T-helper 1 cell treated with Interleukin-12 subunit alpha and Interleukin-12 subunit beta and Interleukin-4 antibody, amounts not matched to agents 30 μg/mL and 1 μg/mL, for 36 hours (primary cell): ENCODE results near the gene ADGRL1.
A peak's percentile ranks its signal among the peaks of the same experiment; 100 is the strongest.

Experiments
- H3K27ac Mint-ChIP-seq: one replicate; pipeline ENCODE4 v1.8.0; 2021; ENCODE audit warnings: mild to moderate bottlenecking, mixed read lengths
- H3K27me3 Mint-ChIP-seq: one replicate; pipeline ENCODE4 v1.8.0; 2021; ENCODE audit warnings: low read depth, mixed read lengths
- H3K36me3 Mint-ChIP-seq: one replicate; pipeline ENCODE4 v1.8.0; 2021; ENCODE audit warnings: low read depth, mixed read lengths
- H3K4me1 Mint-ChIP-seq: one replicate; pipeline ENCODE4 v1.8.0; 2021; ENCODE audit warnings: low read depth, mixed read lengths
- H3K4me3 Mint-ChIP-seq: one replicate; pipeline ENCODE4 v1.8.0; 2021; ENCODE audit warnings: mild to moderate bottlenecking, moderate library complexity, mixed read lengths
- H3K9me3 Mint-ChIP-seq: one replicate; pipeline ENCODE4 v1.8.0; 2021; ENCODE audit warnings: mixed read lengths

ADGRL1 gene

DNA sequence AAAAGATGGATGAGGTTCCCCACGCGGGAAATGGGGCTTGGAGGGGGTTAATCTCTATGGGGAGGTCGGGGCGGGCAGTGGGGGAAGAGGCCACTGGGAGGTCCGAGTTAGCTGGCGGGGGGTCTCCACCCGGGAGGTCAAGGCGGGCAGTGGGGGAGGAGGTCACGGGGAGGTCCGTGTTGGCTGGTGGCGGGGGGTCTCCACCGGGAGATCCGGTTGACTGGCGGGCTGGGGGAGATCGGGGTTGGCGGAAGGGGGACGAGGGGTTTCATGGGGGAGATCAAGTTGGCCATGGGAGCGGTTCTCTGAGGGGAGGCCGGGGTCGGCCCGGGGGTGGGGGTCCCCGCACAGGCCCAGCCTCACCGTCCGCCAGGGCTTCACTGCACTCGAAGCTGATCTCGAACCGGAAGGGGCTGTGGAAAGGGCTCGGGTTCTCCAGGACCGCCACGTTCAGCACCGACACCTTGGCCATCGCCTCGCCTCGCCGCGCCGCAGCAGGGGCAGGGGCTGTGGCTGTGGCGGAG lies 69.9 kb downstream of the ADGRL1 start:
- Mint-ChIP-seq H3K4me1 (peaks cover 27% of the 10 kb centered on the region), H3K27me3 (no peaks in the 10 kb centered on the region), H3K9me3 (no peaks in the 10 kb centered on the region), H3K36me3 (peaks cover 13% of the 10 kb centered on the region), H3K4me3 (peak overlapping the region; percentile 90), H3K27ac (peak overlapping the region; percentile 90)

- Mint-ChIP-seq H3K27ac (peak overlapping the region; percentile 90), H3K27me3 (no peaks in the 10 kb centered on the region)
These were observed 70.6 kb downstream of the ADGRL1 start for GRCh38 chr19:14135355-14135754.

GRCh38 chr19:14127929-14128509 lies 78.0 kb downstream of the ADGRL1 start:
- no peaks in the 10 kb centered on the region for H3K27me3 Mint-ChIP-seq
- peaks cover 18% of the 10 kb centered on the region for H3K36me3 Mint-ChIP-seq
- peaks cover 4% of the 10 kb centered on the region for H3K4me1 Mint-ChIP-seq
- H3K9me3 Mint-ChIP-seq = no peaks in the 10 kb centered on the region
- no peak overlapping the region for H3K27ac Mint-ChIP-seq
- H3K4me3 Mint-ChIP-seq = no peak overlapping the region

More at GRCh38 chr19:14135355-14135754, 70.6 kb downstream of the ADGRL1 start:
- Mint-ChIP-seq H3K4me3 (peak overlapping the region; percentile 90), H3K4me1 (peaks cover 27% of the 10 kb centered on the region), H3K36me3 (peaks cover 12% of the 10 kb centered on the region), H3K9me3 (no peaks in the 10 kb centered on the region)

GRCh38 chr19:14127176-14127575 lies 78.8 kb downstream of the ADGRL1 start:
- H3K4me1 Mint-ChIP-seq = peaks cover 4% of the 10 kb centered on the region
- H3K27me3 Mint-ChIP-seq = no peaks in the 10 kb centered on the region
- peaks cover 21% of the 10 kb centered on the region for H3K36me3 Mint-ChIP-seq
- no peak overlapping the region for H3K27ac Mint-ChIP-seq
- H3K4me3 Mint-ChIP-seq = no peak overlapping the region
- H3K9me3 Mint-ChIP-seq = no peaks in the 10 kb centered on the region

DNA sequence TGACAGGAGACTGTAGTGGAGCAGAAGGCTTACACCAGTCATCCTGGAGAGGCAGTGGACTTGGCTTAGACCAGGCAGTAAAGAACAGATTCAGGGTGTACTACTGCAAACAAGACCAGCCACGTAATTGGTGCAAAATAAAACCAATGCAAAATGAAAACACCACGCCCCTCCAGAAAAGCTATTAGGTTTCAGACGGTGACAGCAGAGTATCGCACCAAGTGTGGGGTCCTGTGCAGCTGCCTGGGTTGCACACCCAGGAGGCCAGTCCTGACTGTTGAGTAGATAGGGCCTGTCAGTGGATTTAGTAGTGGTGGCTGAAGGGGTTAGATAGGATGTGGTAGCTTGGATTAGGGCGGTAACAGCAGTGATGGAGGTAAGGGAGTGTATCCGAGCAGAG lies 83.0 kb downstream of the ADGRL1 start:
- Mint-ChIP-seq H3K4me3 (no peak overlapping the region), H3K27me3 (no peaks in the 10 kb centered on the region), H3K4me1 (peaks cover 9% of the 10 kb centered on the region), H3K36me3 (peaks cover 15% of the 10 kb centered on the region), H3K9me3 (no peaks in the 10 kb centered on the region), H3K27ac (no peak overlapping the region)

DNA sequence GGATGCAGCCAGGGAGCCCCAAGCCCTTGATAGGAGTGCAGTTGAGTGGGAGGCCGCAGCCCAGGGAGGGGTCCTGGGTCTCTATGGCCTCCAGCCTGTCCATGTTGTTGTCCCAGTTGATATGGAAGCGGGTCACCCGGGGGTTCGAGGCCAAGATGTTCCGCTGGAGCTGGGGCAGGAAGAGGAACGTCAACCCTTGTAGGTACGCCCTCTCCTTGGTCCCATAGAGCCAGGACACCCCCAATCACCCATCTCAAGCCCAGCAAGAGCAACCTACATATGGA lies 85.5 kb downstream of the ADGRL1 start:
- Mint-ChIP-seq H3K9me3 (no peaks in the 10 kb centered on the region), H3K27me3 (no peaks in the 10 kb centered on the region), H3K36me3 (peaks cover 11% of the 10 kb centered on the region), H3K27ac (no peak overlapping the region), H3K4me3 (no peak overlapping the region), H3K4me1 (peaks cover 25% of the 10 kb centered on the region)

DNA sequence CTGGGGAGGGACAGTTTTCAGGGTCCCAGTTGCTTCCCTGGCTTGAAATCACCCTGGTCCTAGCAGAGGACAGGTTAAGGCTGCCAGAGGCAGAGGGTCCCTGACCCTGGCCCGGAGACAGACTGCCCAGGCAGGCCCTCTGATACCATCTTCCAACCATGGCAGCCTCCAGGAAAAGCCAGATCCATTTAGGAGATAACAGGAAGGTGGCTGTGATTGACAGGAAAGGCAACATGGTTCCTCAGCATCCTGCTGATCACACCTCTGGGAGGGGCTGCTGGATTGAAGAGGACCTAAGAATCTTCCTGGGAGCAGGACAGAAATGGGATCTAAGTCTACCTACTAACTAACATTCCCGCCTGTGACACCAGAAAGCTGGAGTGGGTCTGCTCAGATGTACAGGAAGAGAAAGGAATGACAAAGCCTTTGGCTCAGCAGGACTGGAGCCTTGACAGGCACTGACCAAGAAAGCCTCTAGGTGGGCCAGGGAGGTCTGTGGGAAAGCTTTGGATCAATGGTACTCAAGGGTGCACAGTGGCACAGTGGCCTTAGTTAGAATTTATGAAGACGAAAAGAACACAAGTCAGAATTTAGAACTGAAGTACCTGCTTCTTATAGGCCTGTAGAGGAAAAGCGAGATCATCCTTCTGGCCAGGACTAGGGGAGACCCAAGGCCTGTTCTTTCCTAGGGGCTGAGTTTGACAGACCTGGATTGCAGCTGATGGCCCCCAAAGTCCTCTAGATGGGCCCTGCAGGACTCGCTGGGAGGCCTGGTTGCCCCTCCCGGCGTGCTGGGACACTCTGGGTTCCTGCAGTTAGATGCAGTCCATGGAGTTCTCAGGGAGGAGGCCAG lies 86.1 kb downstream of the ADGRL1 start:
- Mint-ChIP-seq H3K4me3 (no peak overlapping the region), H3K9me3 (no peaks in the 10 kb centered on the region), H3K4me1 (peaks cover 27% of the 10 kb centered on the region), H3K36me3 (peaks cover 9% of the 10 kb centered on the region), H3K27me3 (no peaks in the 10 kb centered on the region), H3K27ac (no peak overlapping the region)

DNA sequence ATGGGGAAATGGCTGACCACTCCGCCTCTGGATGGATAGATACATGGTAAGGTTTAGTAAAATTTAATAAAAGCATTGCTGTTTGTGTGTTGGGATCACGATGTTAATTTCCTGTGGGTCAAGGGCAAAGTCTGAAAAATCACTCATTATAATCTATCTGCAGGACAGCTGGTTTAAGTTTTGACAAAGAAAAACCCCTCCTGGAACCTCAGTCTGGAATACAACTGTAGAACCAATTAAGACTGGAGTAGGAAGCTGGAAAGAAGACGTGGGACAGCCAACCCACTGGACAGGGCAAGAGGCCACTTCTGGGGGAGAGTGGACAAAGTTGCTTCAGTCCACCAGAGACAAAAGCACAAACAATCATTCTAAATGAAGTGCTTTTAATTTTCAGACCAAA lies 86.8 kb downstream of the ADGRL1 start:
- no peaks in the 10 kb centered on the region for H3K27me3 Mint-ChIP-seq
- H3K4me1 Mint-ChIP-seq = peaks cover 28% of the 10 kb centered on the region
- peak overlapping the region; percentile 92 for H3K27ac Mint-ChIP-seq
- H3K9me3 Mint-ChIP-seq = no peaks in the 10 kb centered on the region
- H3K4me3 Mint-ChIP-seq = peak overlapping the region; percentile 89
- peaks cover 4% of the 10 kb centered on the region for H3K36me3 Mint-ChIP-seq

DNA sequence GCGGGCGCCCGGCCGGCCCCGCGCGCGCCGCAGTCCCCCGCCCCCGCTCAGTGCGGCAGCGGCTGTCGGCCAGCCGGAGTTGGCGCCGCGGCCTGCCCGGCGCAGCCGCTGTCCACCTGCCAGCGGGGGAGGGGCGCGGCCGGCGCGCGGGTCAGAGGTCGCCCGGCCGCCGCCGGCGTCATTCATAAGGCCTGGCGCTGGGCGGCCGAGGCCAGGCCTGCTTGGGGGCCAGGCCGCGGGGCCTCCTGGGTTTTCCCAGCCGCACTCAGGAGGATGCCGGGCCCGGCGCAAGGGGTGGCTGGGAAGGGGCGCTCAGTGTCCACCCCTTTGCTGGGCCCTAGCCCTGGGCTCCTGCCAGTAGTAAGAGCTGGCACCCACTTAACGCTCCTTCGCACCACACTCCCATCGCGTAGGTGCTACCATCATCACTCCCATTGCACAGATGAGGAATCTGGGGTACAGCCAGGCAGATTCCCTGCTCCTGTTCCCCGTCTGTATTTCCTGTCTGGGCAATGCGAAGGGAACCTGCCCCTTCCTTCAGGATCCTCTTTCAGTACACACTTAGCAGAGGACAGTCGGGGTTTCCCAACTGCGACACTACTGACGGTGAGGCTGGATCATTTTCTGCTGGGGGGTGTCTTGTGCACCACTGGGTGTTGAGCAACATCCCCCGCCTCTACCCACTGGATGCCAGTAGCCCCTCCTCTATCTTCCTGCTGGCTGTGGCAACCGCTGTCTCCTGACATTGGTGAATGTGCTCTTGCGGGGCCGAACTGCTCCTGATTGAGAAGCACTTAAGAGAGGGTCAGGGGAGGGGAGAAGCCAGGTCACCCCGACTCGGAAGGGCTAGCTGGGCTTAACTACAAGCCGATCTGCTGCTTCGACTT lies 87.6 kb downstream of the ADGRL1 start:
- peaks cover 28% of the 10 kb centered on the region for H3K4me1 Mint-ChIP-seq
- H3K4me3 Mint-ChIP-seq = peak overlapping the region; percentile 89
- no peaks in the 10 kb centered on the region for H3K9me3 Mint-ChIP-seq
- H3K27ac Mint-ChIP-seq = peak overlapping the region; percentile 92
- H3K27me3 Mint-ChIP-seq = no peaks in the 10 kb centered on the region
- H3K36me3 Mint-ChIP-seq = peaks cover 4% of the 10 kb centered on the region

DNA sequence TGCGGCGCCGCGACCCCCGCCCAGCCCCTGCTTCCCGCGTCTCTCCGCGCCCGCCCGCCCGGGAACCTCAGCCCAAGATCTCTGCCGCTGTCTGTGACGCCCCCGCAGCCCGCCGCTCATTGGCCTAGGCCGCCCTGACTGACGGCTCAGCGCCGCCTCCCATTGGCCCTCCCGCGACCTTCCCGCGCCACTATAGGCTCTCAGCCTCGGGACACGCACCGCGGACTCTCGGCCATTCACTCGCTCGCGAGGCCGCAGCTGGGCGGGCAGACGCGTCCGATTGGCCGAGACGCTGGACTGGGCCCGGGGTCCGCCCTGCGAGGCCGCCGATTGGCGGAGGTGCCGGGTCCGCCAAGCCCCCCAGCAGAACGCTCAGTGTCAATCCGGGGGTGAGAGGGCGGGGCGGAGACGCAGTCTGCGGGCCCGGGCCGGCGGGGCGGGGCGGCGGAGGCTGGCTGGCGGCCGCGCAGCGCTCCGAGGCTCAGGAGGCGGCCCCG lies 88.3 kb downstream of the ADGRL1 start, which contains the start of gene PRKACA:
Gene PRKACA, minus strand, starts transcription at position 95 of the 497 bp plus-strand sequence. CDS start 215 bp downstream, outside the sequence.
- Mint-ChIP-seq H3K4me1 (peaks cover 30% of the 10 kb centered on the region), H3K4me3 (peak within 1 kb of the TSS; percentile 97), H3K36me3 (peaks cover 4% of the 10 kb centered on the region), H3K9me3 (no peaks in the 10 kb centered on the region), H3K27ac (peak within 1 kb of the TSS; percentile 92), H3K27me3 (no peaks in the 10 kb centered on the region)

DNA sequence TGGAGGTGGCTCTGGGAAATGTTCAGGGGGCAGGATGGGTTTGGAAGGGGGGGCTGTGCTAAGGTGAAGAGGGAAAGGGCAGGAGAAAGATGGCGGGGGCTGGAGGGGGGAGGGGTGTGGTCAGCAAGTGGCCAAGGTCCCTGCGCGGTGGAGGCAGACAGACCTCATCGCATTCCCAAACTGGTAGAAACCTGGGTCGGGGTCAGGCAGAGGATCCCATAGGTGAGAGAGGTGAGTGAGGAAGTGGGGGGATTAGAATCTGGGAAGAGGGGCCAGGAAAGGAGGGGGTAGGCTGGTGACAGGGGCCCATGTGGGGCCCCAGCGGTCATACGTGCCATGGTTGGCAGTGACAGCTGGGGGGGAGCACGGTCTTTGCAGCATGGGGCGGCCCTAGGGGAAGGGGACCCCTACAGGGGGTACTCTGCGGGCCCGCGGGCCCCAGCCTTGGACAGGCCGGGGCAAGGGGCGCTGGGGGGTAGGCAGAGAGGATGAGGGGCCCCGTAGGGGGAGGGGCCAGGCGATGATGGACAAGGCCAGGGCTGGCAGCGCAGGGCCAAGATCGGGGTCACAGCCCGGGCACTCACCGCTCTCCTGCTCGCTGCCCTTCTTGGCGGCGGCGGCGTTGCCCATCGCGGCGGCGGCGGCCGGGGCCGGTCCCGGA lies 88.9 kb downstream of the ADGRL1 start:
- Mint-ChIP-seq H3K27me3 (no peaks in the 10 kb centered on the region), H3K27ac (peak overlapping the region; percentile 71), H3K4me1 (peaks cover 30% of the 10 kb centered on the region), H3K4me3 (peak overlapping the region; percentile 97), H3K9me3 (no peaks in the 10 kb centered on the region), H3K36me3 (no peaks in the 10 kb centered on the region)

DNA sequence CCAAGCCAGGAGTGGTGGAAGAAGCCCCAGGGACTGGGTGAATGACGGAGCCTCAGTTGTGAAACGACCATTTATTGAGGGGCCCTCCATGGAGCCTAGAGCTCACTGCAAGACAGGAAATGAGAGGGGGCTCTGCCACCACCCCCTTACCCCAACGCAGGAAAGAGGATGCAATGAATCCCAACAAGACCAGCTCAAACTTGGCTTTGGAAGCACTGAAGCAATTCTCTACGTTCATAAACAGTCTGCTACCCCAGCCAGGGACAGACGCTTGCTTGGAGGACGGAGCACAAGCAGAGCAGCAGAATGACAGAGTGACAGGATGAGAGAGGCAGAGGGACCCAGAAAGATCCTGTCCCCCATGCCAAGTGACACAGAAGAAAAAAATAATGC lies 89.4 kb downstream of the ADGRL1 start:
- Mint-ChIP-seq H3K4me1 (peaks cover 30% of the 10 kb centered on the region), H3K27ac (peak overlapping the region; percentile 71), H3K4me3 (peak overlapping the region; percentile 97), H3K9me3 (no peaks in the 10 kb centered on the region), H3K27me3 (no peaks in the 10 kb centered on the region), H3K36me3 (no peaks in the 10 kb centered on the region)

DNA sequence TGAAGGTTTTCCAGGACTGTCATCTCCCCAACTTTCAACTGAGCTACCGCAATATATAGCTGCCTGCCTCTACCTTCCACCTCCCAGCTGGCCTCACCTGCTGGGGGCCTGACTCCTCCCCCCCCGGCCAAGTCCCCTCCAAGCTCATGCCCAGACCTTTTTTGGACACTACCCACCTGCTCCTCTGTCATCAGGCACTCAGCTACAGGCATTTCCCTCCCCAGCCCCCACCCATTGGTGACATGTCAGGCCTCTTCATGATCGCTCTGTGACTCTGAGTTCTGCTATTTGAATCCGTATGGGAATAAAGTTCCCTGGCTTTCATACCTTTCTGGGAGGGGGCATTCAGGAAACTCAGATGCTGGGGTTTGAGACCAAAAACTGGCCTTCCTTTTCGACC lies 90.2 kb downstream of the ADGRL1 start:
- no peaks in the 10 kb centered on the region for H3K36me3 Mint-ChIP-seq
- no peaks in the 10 kb centered on the region for H3K9me3 Mint-ChIP-seq
- H3K4me1 Mint-ChIP-seq = peaks cover 30% of the 10 kb centered on the region
- no peak overlapping the region for H3K27ac Mint-ChIP-seq
- H3K27me3 Mint-ChIP-seq = no peaks in the 10 kb centered on the region
- peak overlapping the region; percentile 97 for H3K4me3 Mint-ChIP-seq

- Mint-ChIP-seq H3K4me3 (no peak overlapping the region), H3K9me3 (no peaks in the 10 kb centered on the region), H3K36me3 (no peaks in the 10 kb centered on the region), H3K27ac (no peak overlapping the region), H3K27me3 (no peaks in the 10 kb centered on the region), H3K4me1 (peaks cover 30% of the 10 kb centered on the region)
These were observed 91.1 kb downstream of the ADGRL1 start for GRCh38 chr19:14114854-14115253.
